Activated B cell treated with CpG ODN at 0.5 μM for 24 hours (primary cell): ENCODE measurements around the gene SMCR8. TPM values are rescaled to one million over a fixed set of nuclear protein-coding genes. Genes with fewer than 3 reads are reported as not detected.

Experiments
- ATAC-seq: fragments of 200-7000 bp; cut with Tn5 transposase; one replicate; pipeline ENCODE4 v1.10.0; 2021; ENCODE audit warnings: low read depth, mild to moderate bottlenecking, moderate library complexity
- CTCF ChIA-PET: fragments of 350-600 bp; sonication (Branson Sonifier 250); formaldehyde crosslinking; loops from one replicate; lab custom pipeline; 2021; ENCODE audit warnings: antibody characterized with exemption; lab: Charles Lee
- POLR2A ChIA-PET: fragments of 350-600 bp; sonication (Branson Sonifier 250); formaldehyde crosslinking; loops from one replicate; lab custom pipeline; 2021; ENCODE audit warnings: antibody characterized with exemption; lab: Charles Lee
- DNase-seq: peaks from one replicate; pipeline ENCODE4 v3.0.0; 2022
- H3K27ac Mint-ChIP-seq: one replicate; pipeline ENCODE4 v1.8.0; 2020; ENCODE audit warnings: mixed read lengths
- H3K27me3 Mint-ChIP-seq: one replicate; pipeline ENCODE4 v1.8.0; 2021; ENCODE audit warnings: mixed read lengths
- H3K36me3 Mint-ChIP-seq: one replicate; pipeline ENCODE4 v1.8.0; 2021; ENCODE audit warnings: low read depth, mixed read lengths
- H3K4me1 Mint-ChIP-seq: one replicate; pipeline ENCODE4 v1.8.0; 2021; ENCODE audit warnings: mixed read lengths
- H3K4me3 Mint-ChIP-seq: one replicate; pipeline ENCODE4 v1.8.0; 2020; ENCODE audit warnings: mild to moderate bottlenecking, mixed read lengths
- H3K9me3 Mint-ChIP-seq: one replicate; pipeline ENCODE4 v1.8.0; 2020; ENCODE audit warnings: mixed read lengths
- intact Hi-C: fragments of 100-400 bp; cut with micrococcal nuclease; formaldehyde crosslinking; loops from one replicate; pipeline ENCODE4 v1.15.1; 2024
- total RNA-seq: library from RNA; stranded (reverse); gene quantifications from 2 replicates; pipeline ENCODE4 v1.2.3, GENCODE V29; 2022
- TF ChIP-seq, protein P1 (sequence below): fragments of 200-600 bp; IDR thresholded peaks from one replicate; pipeline ENCODE4 v1.8.0; 2022; ENCODE audit warnings: antibody characterized with exemption, mild to moderate bottlenecking

The SMCR8 gene
- total RNA-seq, 1 donor from 2014 or later = 36.9 TPM

DNA sequence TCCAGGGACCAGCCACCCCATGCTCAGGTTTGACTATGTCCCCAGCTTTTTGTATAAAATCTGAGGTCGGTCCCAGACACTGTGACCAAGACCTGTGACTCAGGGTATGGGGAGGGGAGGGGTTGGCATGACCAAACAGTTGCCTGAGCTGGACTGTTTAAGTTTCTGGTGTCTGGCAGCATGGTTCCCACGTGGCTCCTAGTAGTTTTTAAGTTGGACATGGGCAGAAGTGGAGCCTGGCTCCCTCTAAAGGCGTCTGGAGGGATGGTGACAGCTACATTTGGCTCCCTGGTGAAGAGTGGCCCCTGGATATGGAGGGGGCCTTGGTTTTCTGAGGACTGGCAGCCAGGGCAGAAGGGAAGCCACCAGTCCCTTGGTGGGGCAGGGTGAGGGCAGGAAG lies 7.9 kb downstream of the SMCR8 start:
- ChIA-PET POLR2A (interaction anchor here (0.6 kb wide), 1 partner anchor 220 kb away, joined by 8 read pairs; no protein-coding TSS in a partner anchor), CTCF (no interaction called here)
- H3K9me3 Mint-ChIP-seq = no peaks in the 10 kb centered on the region
- no peak overlapping the region for H3K27ac Mint-ChIP-seq
- H3K4me1 Mint-ChIP-seq = peaks cover 60% of the 10 kb centered on the region
- H3K36me3 Mint-ChIP-seq = peaks cover 79% of the 10 kb centered on the region
- no peaks in the 10 kb centered on the region for H3K27me3 Mint-ChIP-seq
- intact Hi-C loops = no loop called here
- no peak overlapping the region for H3K4me3 Mint-ChIP-seq
- TF ChIP-seq, protein P1, sequence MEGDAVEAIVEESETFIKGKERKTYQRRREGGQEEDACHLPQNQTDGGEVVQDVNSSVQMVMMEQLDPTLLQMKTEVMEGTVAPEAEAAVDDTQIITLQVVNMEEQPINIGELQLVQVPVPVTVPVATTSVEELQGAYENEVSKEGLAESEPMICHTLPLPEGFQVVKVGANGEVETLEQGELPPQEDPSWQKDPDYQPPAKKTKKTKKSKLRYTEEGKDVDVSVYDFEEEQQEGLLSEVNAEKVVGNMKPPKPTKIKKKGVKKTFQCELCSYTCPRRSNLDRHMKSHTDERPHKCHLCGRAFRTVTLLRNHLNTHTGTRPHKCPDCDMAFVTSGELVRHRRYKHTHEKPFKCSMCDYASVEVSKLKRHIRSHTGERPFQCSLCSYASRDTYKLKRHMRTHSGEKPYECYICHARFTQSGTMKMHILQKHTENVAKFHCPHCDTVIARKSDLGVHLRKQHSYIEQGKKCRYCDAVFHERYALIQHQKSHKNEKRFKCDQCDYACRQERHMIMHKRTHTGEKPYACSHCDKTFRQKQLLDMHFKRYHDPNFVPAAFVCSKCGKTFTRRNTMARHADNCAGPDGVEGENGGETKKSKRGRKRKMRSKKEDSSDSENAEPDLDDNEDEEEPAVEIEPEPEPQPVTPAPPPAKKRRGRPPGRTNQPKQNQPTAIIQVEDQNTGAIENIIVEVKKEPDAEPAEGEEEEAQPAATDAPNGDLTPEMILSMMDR = no peak
- ATAC-seq (no peak), DNase-seq (no peak)

DNA sequence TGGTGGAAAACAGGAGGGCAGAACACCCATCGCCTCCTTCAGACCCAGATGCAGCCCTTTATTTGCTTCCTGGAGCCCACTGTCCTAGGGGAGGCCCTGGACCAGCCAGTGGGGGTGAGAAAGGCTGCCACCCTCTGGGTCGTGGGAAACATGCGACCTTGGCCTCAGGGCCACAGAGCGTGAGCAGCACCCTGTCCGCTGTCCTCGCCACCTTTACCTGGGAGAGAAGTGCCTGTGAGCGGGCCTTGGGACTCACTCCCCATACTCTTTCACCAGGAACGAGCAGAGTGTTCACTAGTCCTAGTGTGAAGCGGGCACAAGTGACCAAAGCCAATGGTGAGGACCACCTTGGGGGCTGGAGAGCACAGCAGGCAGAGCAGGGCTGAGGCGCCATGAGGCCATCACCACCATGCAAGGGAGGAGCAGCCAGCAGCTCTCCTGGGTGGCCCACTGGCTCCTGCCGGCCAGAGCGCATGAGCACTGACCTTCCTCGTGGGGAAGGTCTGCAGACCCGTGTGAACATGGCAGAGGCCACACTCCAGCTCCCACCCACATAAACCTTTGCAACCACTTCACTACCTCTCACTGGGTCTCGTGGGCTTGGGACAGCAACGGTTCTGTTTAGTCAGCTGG lies 8.5 kb downstream of the SMCR8 start:
- Mint-ChIP-seq H3K27ac (no peak overlapping the region), H3K9me3 (no peaks in the 10 kb centered on the region), H3K36me3 (peaks cover 82% of the 10 kb centered on the region), H3K4me1 (peaks cover 54% of the 10 kb centered on the region), H3K4me3 (no peak overlapping the region), H3K27me3 (no peaks in the 10 kb centered on the region)
- ChIA-PET CTCF (no interaction called here), POLR2A (interaction anchor here (0.6 to 1.8 kb wide), 2 partner anchors 9 to 221 kb away, joined by 8 read pairs; partner anchors contain the start of genes SMCR8 and TOP3A)
- ATAC-seq (no peak), DNase-seq (no peak)
- intact Hi-C loops = no loop called here
- TF ChIP-seq, protein P1 = no peak

DNA sequence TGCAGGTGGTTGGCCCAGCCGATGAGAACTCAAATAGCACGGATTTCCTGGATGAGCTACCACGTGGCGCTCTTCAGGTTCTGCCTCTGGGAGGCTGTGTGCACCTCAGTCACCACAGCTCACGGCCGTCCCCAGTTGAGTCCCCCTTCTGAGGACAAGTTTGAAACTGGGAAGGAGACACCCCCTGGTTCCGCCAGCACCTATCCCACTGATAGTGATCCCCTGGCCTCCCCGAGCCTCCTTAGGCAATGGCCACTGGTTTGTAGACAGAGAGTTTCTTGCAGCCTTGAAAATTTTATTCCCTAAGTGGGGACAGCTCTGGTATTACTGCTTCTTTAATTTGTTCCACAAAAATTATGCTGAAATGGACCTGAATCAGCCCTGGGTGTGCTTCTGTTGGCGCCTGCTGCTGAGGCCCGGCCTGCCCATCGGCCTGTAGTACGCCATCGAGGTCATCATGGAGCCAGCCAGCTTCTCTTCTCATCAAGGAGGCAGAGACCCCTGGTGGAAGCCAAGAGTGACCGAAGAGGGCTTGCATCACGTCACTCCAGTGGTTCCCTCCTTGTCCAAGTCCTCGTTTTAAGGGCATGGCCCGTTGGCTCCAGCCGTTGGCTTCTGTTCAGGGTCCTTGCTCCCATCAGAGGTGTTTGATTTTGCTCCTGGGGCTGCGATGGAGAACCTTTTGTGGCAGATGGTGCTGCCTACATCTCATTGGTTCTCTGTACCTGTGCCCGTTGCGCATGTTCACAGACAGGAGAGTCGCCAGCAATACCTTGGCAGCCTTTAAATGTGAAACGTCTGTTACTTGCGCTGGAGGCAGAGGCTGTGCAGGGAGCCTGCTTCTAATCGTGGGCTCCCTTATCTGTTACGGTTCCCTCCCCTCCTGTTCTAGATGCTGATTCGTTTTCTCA lies 9.3 kb downstream of the SMCR8 start:
- Mint-ChIP-seq H3K9me3 (no peaks in the 10 kb centered on the region), H3K27ac (peak overlapping the region; percentile 75), H3K4me3 (no peak overlapping the region), H3K36me3 (peaks cover 82% of the 10 kb centered on the region), H3K4me1 (peaks cover 47% of the 10 kb centered on the region), H3K27me3 (no peaks in the 10 kb centered on the region)
- ATAC-seq (no peak), DNase-seq (no peak)
- ChIA-PET POLR2A (interaction anchor here (1.8 kb wide), 1 partner anchor 10 kb away, joined by 8 read pairs; the partner anchor contains the start of genes SMCR8 and TOP3A), CTCF (no interaction called here)
- intact Hi-C loops = loop anchor here (1.0 kb wide), 1 partner anchor 10 kb away; the partner anchor contains the start of gene TOP3A
- TF ChIP-seq, protein P1 = no peak

DNA sequence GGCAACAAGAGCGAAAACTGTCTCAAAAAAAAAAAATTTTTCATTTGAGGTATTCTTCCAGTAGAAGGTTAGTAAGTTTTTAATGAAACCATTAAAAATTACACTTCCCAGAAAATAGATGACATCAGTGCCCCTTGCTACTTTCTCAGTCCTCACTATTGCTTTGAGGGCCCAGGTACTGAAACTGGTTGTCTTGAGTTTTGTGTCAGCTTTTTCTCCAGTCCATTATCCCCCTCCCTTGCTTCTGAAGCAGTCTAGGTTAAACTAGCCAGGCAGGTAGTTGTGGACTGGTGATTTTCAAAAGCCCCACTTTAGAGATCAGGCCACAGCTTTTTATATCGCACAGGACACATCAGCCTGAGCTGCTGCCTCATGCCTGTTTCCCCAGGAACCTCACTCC lies 10.9 kb downstream of the SMCR8 start:
- POLR2A ChIA-PET = no interaction called here
- peaks cover 82% of the 10 kb centered on the region for H3K36me3 Mint-ChIP-seq

More for the DNA sequence above, 10.9 kb downstream of the SMCR8 start:
- Mint-ChIP-seq H3K27ac (peak overlapping the region; percentile 75), H3K27me3 (no peaks in the 10 kb centered on the region), H3K4me1 (peaks cover 31% of the 10 kb centered on the region), H3K9me3 (no peaks in the 10 kb centered on the region), H3K4me3 (no peak overlapping the region)
- ATAC-seq (no peak), DNase-seq (no peak)
- intact Hi-C loops = no loop called here
- CTCF ChIA-PET = no interaction called here
- TF ChIP-seq, protein P1 = no peak
